LNCAP (cell line): Measurements from ENCODE around the gene SH3GL2.

Experiments
- TF ChIP-seq, protein P1 (sequence below): fragments of 450-650 bp; IDR thresholded peaks from 2 replicates; pipeline ENCODE4 v1.5.1; 2017; ENCODE audit warnings: mild to moderate bottlenecking

Gene SH3GL2

DNA sequence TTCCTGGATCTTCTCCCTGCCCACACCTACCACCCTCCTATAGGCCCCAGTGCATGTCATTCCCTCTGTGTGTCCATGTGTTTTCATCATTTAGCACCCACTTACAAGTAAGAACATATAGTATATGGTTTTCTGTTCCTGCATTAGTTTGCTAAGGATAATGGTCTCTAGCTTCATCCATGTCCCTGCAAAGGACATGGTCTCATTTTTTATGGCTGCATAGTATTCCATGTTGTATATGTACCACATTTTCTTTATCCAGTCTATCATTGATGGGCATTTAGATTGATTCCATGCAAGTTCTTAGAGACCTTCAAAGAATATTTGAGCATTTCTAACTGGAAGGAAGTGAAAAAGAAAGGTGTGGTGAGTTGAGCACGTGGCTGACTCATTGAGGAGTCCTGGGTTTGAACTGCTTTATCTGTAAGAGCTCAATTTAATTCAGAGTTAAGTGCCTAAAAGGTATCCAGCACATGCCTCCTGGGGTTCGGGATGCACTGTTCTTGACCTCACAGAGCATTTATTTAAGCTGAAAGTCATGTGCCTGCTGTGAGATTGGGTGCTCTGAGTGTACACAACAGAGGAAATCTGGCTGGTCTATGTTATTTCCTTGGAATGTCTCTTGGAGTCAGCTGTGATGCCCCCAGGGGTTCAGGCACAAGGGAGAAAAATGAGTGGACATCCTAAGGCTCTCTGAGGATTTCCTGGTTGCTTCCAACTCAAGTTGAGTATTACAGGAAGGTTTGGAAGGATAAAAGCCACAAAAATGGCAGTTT lies 56.4 kb downstream of the SH3GL2 start:
- TF ChIP-seq, protein P1, sequence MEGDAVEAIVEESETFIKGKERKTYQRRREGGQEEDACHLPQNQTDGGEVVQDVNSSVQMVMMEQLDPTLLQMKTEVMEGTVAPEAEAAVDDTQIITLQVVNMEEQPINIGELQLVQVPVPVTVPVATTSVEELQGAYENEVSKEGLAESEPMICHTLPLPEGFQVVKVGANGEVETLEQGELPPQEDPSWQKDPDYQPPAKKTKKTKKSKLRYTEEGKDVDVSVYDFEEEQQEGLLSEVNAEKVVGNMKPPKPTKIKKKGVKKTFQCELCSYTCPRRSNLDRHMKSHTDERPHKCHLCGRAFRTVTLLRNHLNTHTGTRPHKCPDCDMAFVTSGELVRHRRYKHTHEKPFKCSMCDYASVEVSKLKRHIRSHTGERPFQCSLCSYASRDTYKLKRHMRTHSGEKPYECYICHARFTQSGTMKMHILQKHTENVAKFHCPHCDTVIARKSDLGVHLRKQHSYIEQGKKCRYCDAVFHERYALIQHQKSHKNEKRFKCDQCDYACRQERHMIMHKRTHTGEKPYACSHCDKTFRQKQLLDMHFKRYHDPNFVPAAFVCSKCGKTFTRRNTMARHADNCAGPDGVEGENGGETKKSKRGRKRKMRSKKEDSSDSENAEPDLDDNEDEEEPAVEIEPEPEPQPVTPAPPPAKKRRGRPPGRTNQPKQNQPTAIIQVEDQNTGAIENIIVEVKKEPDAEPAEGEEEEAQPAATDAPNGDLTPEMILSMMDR = no peak

- TF ChIP-seq, protein P1 = no peak
Observed at GRCh38 chr9:17636349-17636748, 57.5 kb downstream of the SH3GL2 start.

- TF ChIP-seq, protein P1 = no peak
Observed at GRCh38 chr9:17636821-17637220, 58.0 kb downstream of the SH3GL2 start.

GRCh38 chr9:17637229-17637628 lies 58.4 kb downstream of the SH3GL2 start:
- TF ChIP-seq, protein P1 = no peak

DNA sequence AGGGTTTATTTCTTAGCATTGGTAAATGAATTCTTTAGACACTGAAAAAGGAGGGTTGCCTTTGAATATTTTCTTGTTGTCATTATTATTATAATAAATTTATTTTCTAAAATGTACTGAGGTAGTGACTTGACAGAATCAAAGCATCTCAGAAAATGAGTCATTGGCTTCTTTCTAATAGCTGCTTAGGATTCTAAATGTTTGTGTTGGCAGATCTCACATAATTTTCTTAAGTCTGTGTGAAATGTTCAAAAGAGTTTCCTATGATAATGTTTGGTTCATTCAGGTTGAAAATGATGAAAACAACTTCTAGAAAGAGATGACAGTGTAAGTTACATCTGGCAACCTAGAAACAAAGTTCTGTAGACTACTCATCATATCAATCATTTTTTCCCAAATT lies 69.7 kb downstream of the SH3GL2 start:
- TF ChIP-seq, protein P1 = no peak

DNA sequence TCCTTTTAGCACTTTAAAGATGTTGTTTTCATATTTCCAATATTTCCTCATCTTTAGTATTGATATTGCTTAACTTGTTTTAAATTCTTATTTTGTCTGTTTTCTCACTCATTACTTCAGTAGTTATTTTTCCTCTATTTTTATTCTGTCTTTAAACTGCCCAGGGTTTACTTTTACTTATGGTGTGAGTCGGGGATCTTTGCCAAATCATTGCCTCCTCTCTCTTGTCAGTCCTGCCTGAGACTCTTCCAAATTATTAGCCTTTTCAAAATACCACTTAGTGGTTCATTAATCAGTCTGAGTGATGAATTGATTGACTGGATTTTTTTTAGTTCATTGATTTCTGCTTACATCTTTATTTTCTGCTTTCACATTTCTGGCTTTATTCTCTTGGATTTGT lies 72.9 kb downstream of the SH3GL2 start:
- TF ChIP-seq, protein P1 = no peak

DNA sequence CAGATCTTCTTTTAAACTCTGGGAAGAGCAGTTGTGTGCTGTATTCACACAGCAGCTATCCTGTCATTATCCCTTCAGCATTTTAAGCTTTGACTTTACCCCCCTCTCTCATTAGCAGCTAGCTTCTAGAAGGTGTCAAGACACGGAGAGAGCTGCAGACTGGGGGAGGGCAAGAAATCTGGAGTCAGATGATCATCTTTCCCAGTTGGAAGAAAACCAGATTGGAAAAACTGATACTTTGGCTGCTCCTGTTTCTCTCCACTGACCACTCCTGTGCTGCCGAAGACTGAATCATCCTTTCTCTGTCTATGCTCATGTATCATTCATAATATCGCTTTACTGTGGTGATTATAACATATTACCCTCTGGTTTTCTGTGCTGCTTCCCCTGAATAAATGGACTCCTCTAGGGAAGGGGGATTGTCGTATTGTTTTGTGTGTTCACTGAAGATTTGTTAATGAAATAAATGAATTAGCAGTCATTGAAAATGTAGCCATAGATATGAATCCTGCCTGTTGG lies 75.1 kb downstream of the SH3GL2 start:
- TF ChIP-seq, protein P1 = no peak

DNA sequence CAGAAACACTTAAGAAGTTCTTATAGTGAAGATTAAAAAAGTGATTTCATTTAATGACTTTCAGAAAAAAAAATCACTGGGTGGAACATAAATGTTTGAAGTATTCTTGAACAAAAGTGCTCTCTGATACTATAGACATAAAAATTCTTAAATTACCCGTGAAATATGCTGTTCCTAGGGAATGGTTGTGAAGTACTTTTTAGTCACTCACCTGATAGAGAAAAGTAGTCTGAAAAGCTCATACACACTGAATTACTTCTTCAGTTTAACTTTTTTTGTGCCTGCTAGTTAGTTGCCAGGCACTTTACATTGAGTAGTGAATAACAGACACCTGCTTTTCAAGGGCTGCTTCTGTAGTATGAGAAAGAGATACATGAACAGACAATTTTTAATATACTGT lies 78.0 kb downstream of the SH3GL2 start:
- TF ChIP-seq, protein P1 = no peak
